Measurements from ENCODE around the gene ATP6V1F. TPM values are rescaled to one million over a fixed set of nuclear protein-coding genes. Genes with fewer than 3 reads are reported as not detected.

ATP6V1F gene
- total RNA-seq, 1 donor from 2014 or later: 142 TPM

DNA sequence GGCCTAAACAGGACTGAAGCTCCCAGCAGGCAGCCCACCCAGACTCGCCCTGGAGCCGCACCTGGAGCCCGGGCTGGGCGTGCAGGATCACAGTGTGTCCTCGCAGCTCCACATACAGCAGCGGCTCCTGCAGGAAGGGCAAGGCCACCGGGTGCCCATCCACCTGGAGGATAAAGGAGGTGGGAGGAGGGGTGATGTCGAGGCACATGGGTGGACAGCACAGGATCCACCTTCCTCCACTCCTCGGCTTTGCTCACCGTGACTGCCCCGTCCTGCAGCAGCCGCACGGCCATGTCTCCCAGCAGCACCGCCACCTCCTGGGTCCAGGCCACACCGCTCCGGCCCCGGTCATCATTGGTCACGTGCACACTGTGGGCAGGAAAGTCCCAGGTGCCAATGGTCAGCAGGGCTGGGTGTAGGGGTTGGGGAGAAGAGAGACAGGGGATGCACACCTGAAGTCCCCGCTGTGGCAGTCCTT lies 16.8 kb downstream of the ATP6V1F start:
- no peak for DNase-seq (ENCODE audit: low spot score in 2 of 2)
- intact Hi-C loops (cut with DNase I): no loop called here
- Histone ChIP-seq H3K36me3 (no peaks in the 10 kb centered on the region), H3K27ac (no peak overlapping the region), H3K27me3 (no peaks in the 10 kb centered on the region), H3K9me3 (no peaks in the 10 kb centered on the region), H3K4me1 (no peaks in the 10 kb centered on the region), H3K4me3 (no peak overlapping the region)
- TF ChIP-seq, protein P1, sequence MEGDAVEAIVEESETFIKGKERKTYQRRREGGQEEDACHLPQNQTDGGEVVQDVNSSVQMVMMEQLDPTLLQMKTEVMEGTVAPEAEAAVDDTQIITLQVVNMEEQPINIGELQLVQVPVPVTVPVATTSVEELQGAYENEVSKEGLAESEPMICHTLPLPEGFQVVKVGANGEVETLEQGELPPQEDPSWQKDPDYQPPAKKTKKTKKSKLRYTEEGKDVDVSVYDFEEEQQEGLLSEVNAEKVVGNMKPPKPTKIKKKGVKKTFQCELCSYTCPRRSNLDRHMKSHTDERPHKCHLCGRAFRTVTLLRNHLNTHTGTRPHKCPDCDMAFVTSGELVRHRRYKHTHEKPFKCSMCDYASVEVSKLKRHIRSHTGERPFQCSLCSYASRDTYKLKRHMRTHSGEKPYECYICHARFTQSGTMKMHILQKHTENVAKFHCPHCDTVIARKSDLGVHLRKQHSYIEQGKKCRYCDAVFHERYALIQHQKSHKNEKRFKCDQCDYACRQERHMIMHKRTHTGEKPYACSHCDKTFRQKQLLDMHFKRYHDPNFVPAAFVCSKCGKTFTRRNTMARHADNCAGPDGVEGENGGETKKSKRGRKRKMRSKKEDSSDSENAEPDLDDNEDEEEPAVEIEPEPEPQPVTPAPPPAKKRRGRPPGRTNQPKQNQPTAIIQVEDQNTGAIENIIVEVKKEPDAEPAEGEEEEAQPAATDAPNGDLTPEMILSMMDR (IDR thresholded peaks at IDR 0.05): no peak

DNA sequence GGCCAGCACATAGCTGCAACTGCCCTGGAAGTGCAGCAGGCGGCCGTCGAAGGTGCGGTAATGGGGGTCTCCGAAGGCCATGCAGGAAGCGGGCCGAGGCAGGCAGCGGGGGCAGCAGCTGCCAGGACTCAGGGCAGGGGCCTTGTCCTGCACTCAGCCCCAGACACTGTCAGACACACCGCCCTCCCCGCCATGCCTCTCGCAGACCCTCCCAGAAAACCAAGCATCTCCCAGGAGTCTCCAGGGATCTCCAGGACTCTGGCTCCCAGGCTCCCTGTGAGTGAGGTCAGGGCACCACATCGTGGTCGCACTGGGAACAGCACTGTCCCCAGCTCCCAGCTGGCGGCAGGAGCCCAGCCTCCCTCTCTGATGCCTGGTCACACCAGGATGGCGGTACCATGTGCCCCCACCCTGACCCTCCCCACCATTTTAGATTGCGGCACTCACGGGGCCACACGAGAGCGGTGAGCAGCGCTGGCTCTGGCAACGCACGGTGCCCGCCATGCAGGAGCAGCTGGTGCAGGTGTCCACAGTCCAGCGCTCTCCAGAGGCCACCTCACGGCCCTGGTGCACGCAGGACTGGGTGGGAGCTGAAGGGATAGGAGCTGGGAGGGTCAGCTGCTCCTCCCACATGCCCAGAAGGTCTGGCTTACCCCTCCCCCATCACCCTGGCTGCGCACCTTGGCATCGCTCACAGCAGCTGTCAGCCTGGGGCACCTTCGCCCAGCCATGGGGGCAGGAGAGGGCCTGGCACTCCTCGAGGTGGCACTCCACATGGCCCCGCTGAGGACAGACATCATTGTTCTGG lies 17.5 kb downstream of the ATP6V1F start:
- no peak overlapping the region for H3K27ac ChIP-seq
- no peaks in the 10 kb centered on the region for H3K4me1 ChIP-seq
- DNase-seq (ENCODE audit: low spot score in 2 of 2): no peak
- no peaks in the 10 kb centered on the region for H3K9me3 ChIP-seq
- H3K36me3 ChIP-seq: no peaks in the 10 kb centered on the region
- intact Hi-C loops (cut with DNase I): loop anchor here (5.0 kb wide), 2 partner anchors 143 to 408 kb away; partner anchors contain the start of gene CALU
- no peak overlapping the region for H3K4me3 ChIP-seq
- H3K27me3 ChIP-seq: no peaks in the 10 kb centered on the region
- TF ChIP-seq, protein P1 (IDR thresholded peaks at IDR 0.05): peak; percentile 78 to 90 (median 84)

DNA sequence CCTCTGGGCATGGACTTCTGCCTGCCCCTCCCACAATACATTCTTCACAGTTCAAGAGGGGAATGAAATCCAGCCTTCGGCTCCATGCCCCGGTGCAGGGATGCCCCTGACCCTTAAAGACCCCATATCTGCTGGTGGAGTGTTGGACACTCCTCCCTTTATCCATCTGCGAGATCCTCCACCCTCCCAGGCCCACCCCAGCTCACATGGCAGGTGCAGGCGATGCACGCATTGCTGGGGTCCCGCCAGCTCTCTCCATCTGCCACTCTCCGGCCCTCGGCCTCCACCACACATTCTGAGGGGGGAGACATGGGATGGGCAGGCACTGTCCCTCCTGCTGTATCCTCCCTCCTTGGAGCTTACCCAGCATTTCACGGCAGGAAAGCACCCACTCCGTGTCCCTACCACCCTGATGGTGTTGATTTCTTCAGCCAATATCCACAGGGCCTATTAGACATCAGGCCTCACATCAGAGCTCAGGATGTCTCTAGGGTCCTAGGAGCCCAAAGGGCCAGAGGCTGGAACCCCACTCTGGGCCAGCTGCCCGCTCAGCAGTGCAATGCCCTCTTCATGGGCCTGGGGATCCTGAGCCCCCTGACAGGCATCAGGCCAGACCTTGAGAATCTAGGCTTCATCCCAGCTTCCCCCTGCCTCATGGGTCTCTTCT lies 18.3 kb downstream of the ATP6V1F start:
- no peaks in the 10 kb centered on the region for H3K9me3 ChIP-seq
- H3K27me3 ChIP-seq: no peaks in the 10 kb centered on the region
- no peaks in the 10 kb centered on the region for H3K36me3 ChIP-seq
- intact Hi-C loops (cut with DNase I): loop anchor here (5.0 kb wide), 2 partner anchors 144 to 409 kb away; partner anchors contain the start of gene CALU
- no peak overlapping the region for H3K27ac ChIP-seq
- DNase-seq (ENCODE audit: low spot score in 2 of 2): no peak
- TF ChIP-seq, protein P1 (IDR thresholded peaks at IDR 0.05): no peak
- no peak overlapping the region for H3K4me3 ChIP-seq
- no peaks in the 10 kb centered on the region for H3K4me1 ChIP-seq

DNA sequence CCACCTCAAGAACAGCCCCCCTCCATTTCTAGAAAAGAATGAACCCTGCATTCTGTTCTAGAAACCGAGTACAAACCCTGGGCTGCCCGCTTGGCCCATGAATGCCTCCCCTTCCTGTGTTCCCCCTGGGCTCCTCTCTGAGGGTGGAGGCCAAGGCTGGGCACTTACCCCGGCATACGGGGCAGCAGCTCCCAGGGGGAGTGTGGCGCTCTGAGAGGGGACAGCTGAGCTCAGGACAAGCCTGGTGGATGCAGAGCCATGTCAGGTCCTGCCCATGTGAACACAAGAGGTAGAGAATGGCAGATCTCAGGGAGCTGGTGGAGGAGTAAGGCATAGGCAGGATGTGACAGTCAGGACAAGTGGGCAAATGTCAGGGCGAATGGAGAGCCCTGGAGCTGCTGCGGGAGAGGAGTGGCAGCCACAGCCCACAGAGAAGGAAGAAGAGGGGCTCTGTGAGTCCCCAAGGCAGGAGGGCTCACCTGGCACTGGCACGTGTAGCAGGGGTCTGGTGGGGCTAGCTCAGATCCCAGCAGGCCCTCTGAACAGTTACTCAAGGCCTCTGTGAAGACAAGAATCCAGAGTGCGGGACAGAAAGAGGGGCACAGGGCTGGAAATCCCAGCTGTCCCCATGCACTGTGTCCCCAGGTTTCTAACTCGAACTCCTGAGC lies 18.9 kb downstream of the ATP6V1F start:
- H3K4me1 ChIP-seq: no peaks in the 10 kb centered on the region
- DNase-seq (ENCODE audit: low spot score in 2 of 2): no peak
- H3K27ac ChIP-seq: no peak overlapping the region
- TF ChIP-seq, protein P1 (IDR thresholded peaks at IDR 0.05): no peak
- H3K27me3 ChIP-seq: no peaks in the 10 kb centered on the region
- no peaks in the 10 kb centered on the region for H3K36me3 ChIP-seq
- intact Hi-C loops (cut with DNase I): loop anchor here (2.0 to 5.0 kb wide), 3 partner anchors 144 to 409 kb away; partner anchors contain the start of gene CALU
- H3K4me3 ChIP-seq: no peak overlapping the region
- H3K9me3 ChIP-seq: no peaks in the 10 kb centered on the region

DNA sequence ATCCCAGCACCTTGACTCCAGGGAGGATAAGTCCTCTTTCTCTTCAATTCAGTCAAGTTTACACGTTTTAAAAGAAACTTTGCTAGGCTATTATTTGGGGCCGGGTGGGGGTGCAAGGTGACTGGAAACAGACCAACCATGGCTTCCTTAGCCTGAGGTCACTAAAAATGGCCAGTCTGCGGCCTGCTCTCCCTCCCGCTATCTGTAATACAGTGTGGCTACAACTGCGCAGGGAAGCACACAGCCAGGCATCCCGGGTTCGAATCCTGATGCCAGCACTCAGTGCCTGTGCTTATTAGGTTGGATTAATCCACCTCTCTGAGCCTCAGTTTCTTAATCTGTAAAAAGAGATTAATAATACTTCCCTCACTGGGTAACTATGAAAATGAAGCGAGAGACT lies 19.5 kb downstream of the ATP6V1F start:
- DNase-seq (ENCODE audit: low spot score in 2 of 2): no peak
- TF ChIP-seq, protein P1 (IDR thresholded peaks at IDR 0.05): no peak

More for the DNA sequence above, 19.5 kb downstream of the ATP6V1F start:
- no peaks in the 10 kb centered on the region for H3K9me3 ChIP-seq
- intact Hi-C loops (cut with DNase I): loop anchor here (2.0 to 5.0 kb wide), 3 partner anchors 145 to 410 kb away; partner anchors contain the start of gene CALU
- no peaks in the 10 kb centered on the region for H3K27me3 ChIP-seq
- no peak overlapping the region for H3K4me3 ChIP-seq
- H3K27ac ChIP-seq: no peak overlapping the region
- no peaks in the 10 kb centered on the region for H3K4me1 ChIP-seq
- no peaks in the 10 kb centered on the region for H3K36me3 ChIP-seq

Measured in ascending aorta (tissue), 2 donors.